Measurements from ENCODE around the gene TMEM62.

- TF ChIP-seq CTCF (IDR thresholded peaks at IDR 0.05) (no peak), POLR2A (IDR thresholded peaks at IDR 0.05) (no peak)
Observed at GRCh38 chr15:43095243-43095642, 38.1 kb upstream of the TMEM62 start.
